ENCODE measurements around the gene NQO1. TPM values are rescaled to one million over a fixed set of nuclear protein-coding genes. Genes with fewer than 3 reads are reported as not detected.

Gene NQO1
- total and polyA plus RNA-seq, 2 of the 8 experiments (the other 6 are each of a cell fraction or from before 2014, with no cell fraction given), result 32.7 to 45.7 TPM

DNA sequence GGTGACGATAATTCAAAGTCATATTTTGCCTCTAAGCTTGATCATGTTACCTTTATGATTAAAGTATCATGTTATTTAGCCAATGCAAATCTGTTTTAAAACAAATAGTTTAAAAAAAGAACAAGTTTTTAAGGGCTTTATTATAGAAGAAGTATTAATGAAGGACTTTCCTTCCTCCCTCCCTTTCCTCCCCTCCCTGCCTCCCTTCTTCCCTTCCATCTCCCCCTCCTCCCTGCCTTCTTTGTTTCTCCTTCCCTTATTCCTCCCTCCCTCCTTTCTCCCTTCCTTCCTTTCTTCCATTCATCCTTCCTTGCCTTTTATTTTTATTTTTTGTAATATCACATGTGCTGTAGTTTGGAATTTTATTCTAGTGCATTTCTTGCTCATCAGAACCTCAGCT is 26.4 kb downstream of the NQO1 start:
- Histone ChIP-seq H3K9ac (replicated peaks in 1 of 4; ENCODE audit: extremely low read depth in 1 of 4, low read depth in 3 of 4, low read length in 3 of 4) (no peak overlapping the region), H3K4ac (replicated peaks; ENCODE audit: insufficient read length, low read depth, low read length) (no peak overlapping the region), H3K4me1 (replicated peaks in 1 of 4; ENCODE audit: control insufficient read depth in 3 of 4, insufficient read depth in 4 of 4, low read length in 3 of 4) (peaks cover 0 to 2% (median 0%) of the 10 kb centered on the region in 4 experiments; a peak in 1 of 7 replicates), H3K4me3 (ENCODE audit: extremely low read depth in 1 of 4, insufficient read depth in 2 of 4, low read depth in 3 of 4, low read length in 4 of 4) (no peak overlapping the region), H3K23me2 (ENCODE audit: low read depth, low read length) (no peaks in the 10 kb centered on the region; the same call in 1 of the 2 replicates), H3K27ac (ENCODE audit: low read depth, low read length) (no peak overlapping the region), H4K91ac (replicated peaks; ENCODE audit: insufficient read length, low read length) (no peak overlapping the region), H3K79me1 (ENCODE audit: low read depth, low read length) (no peaks in the 10 kb centered on the region; the same call in 1 of the 2 replicates), H2BK15ac (ENCODE audit: low read length) (no peak overlapping the region), H4K5ac (ENCODE audit: insufficient read length, low read depth, low read length) (no peak overlapping the region), H3K14ac (ENCODE audit: insufficient read length) (no peak overlapping the region), H2BK20ac (ENCODE audit: low read length) (no peak overlapping the region), H3K9me3 (ENCODE audit: insufficient read depth in 2 of 2, low read depth in 1 of 2, low read length in 1 of 2) (no peaks in the 10 kb centered on the region), H3K18ac (ENCODE audit: extremely low read depth, low read length) (no peak overlapping the region), H2BK120ac (replicated peaks; ENCODE audit: low read depth, low read length) (no peak overlapping the region), H3K56ac (replicated peaks; ENCODE audit: insufficient read length, low read depth, low read length) (no peak overlapping the region), H4K8ac (ENCODE audit: extremely low read depth, insufficient read depth, low read length) (no peak overlapping the region), H3K23ac (ENCODE audit: insufficient read length) (no peak overlapping the region), H3K36me3 (ENCODE audit: control insufficient read depth in 2 of 4, insufficient read depth in 4 of 4, low read length in 3 of 4) (peaks cover 0 to 18% (median 3%) of the 10 kb centered on the region in 4 experiments; a peak in 4 of 8 replicates), H2AK5ac (ENCODE audit: low read depth, low read length) (no peak overlapping the region), H3K79me2 (ENCODE audit: control insufficient read depth in 1 of 2, insufficient read depth in 2 of 2, low read length in 2 of 2) (no peaks in the 10 kb centered on the region), H2BK12ac (ENCODE audit: low read depth, low read length) (no peak overlapping the region), H4K20me1 (replicated peaks in 1 of 2; ENCODE audit: control insufficient read depth in 1 of 2, insufficient read depth in 2 of 2, low read length in 2 of 2) (no peaks in the 10 kb centered on the region), H3K27me3 (replicated peaks in 1 of 4; ENCODE audit: control insufficient read depth in 3 of 4, extremely low read depth in 1 of 4, insufficient read depth in 3 of 4, low read length in 3 of 4) (no peaks in the 10 kb centered on the region), H2AFZ (ENCODE audit: low read length) (no peak overlapping the region), H3K4me2 (ENCODE audit: insufficient read depth in 1 of 2, low read depth in 2 of 2, low read length in 2 of 2) (no peak overlapping the region), H2BK5ac (ENCODE audit: low read depth, low read length) (no peak overlapping the region)
- DNase-seq (ENCODE audit: low read depth in 1 of 2, low spot score in 2 of 2) (no peak), FAIRE-seq (no peak)
- TF ChIP-seq SIN3A (conservative IDR thresholded peaks at IDR 0.05 in 1 of 2, IDR thresholded peaks at IDR 0.05 in 1 of 2; ENCODE audit: low read depth in 1 of 2, low read length in 2 of 2), result no peak
- TF ChIP-seq SAP30 (IDR thresholded peaks at IDR 0.05; ENCODE audit: insufficient read depth, insufficient replicate concordance, low read length), result no peak
- TF ChIP-seq RXRA (IDR thresholded peaks at IDR 0.05; ENCODE audit: insufficient read depth, low read depth, low read length), result no peak
- TF ChIP-seq HDAC6 (IDR thresholded peaks at IDR 0.05; ENCODE audit: low read depth, low read length), result no peak
- TF ChIP-seq CBX5 (IDR thresholded peaks at IDR 0.05; ENCODE audit: low read depth, low read length), result no peak
- no peak for TF ChIP-seq FOSL1 (IDR thresholded peaks at IDR 0.05; ENCODE audit: insufficient read depth, low read depth, low read length)
- TF ChIP-seq SP1 (IDR thresholded peaks at IDR 0.05; ENCODE audit: low read depth, low read length), result no peak
- no peak for TF ChIP-seq RAD21 (IDR thresholded peaks at IDR 0.05 in 1 of 2, conservative IDR thresholded peaks at IDR 0.05 in 1 of 2; ENCODE audit: low read depth in 2 of 2, low read length in 2 of 2)
- no peak for TF ChIP-seq JUN (IDR thresholded peaks at IDR 0.05; ENCODE audit: low read depth, low read length)
- ChIA-PET POLR2A (ENCODE audit: partially characterized antibody) (interaction anchor here (0.9 kb wide), 1 partner anchor 55 kb away, joined by 3 read pairs; the partner anchor contains the start of gene NOB1), CTCF (ENCODE audit: partially characterized antibody) (no interaction called here)
- 82% methylated on average over 1 of the region's 1 CpG; no CpG with 5 or more reads in 1 of the 2 experiments for WGBS, 2 experiments (ENCODE audit: extremely low coverage in 1 of 2, insufficient coverage in 1 of 2, insufficient read length in 1 of 2, insufficient replicate concordance in 2 of 2, low coverage in 1 of 2, low lambda C conversion rate in 2 of 2, missing lambda C conversion rate in 1 of 2)

Data from H1 (cell line).